ENCODE data around the gene COL6A3. TPM values are rescaled to one million over a fixed set of nuclear protein-coding genes. Genes with fewer than 3 reads are reported as not detected.

COL6A3 gene
- total RNA-seq, 2 donors from 2014 or later: 61.6 to 103 TPM

- no peak for DNase-seq (ENCODE audit: low spot score)
- Histone ChIP-seq H3K9me3 (no peaks in the 10 kb centered on the region), H3K4me3 (no peak overlapping the region), H3K27ac (no peak overlapping the region), H3K36me3 (no peaks in the 10 kb centered on the region), H3K27me3 (no peaks in the 10 kb centered on the region), H3K4me1 (peaks cover 0 to 23% of the 10 kb centered on the region in 2 donors)
- TF ChIP-seq CTCF (IDR thresholded peaks at IDR 0.05): no peak
Observed at GRCh38 chr2:237423891-237424290, 9.9 kb upstream of the COL6A3 start.

- DNase-seq (ENCODE audit: low spot score): no peak
- H3K4me3 ChIP-seq: no peak overlapping the region
- no peak overlapping the region for H3K27ac ChIP-seq
- no peaks in the 10 kb centered on the region for H3K27me3 ChIP-seq
- no peak for TF ChIP-seq CTCF (IDR thresholded peaks at IDR 0.05)
- H3K36me3 ChIP-seq: no peaks in the 10 kb centered on the region
- no peaks in the 10 kb centered on the region for H3K9me3 ChIP-seq
- peaks cover 0 to 23% of the 10 kb centered on the region in 2 donors for H3K4me1 ChIP-seq
Observed at GRCh38 chr2:237422309-237422708, 8.3 kb upstream of the COL6A3 start.

- H3K27me3 ChIP-seq: no peaks in the 10 kb centered on the region
- peak; percentile 79 to 89 for TF ChIP-seq CTCF (IDR thresholded peaks at IDR 0.05)
- H3K4me3 ChIP-seq: peak overlapping the region in 1 of 2 donors; percentile 25
- no peaks in the 10 kb centered on the region for H3K9me3 ChIP-seq
- peaks cover 0 to 23% of the 10 kb centered on the region in 2 donors for H3K4me1 ChIP-seq
- H3K27ac ChIP-seq: peak overlapping the region in 1 of 2 donors; percentile 48
- H3K36me3 ChIP-seq: no peaks in the 10 kb centered on the region
- peak; percentile 85 for DNase-seq (ENCODE audit: low spot score)
Observed at GRCh38 chr2:237421542-237422116, 7.7 kb upstream of the COL6A3 start.

GRCh38 chr2:237418300-237418699 is 4.3 kb upstream of the COL6A3 start:
- Histone ChIP-seq H3K9me3 (no peaks in the 10 kb centered on the region), H3K27ac (no peak overlapping the region), H3K27me3 (no peaks in the 10 kb centered on the region), H3K4me1 (peaks cover 0 to 12% of the 10 kb centered on the region in 2 donors), H3K4me3 (no peak overlapping the region), H3K36me3 (no peaks in the 10 kb centered on the region)
- no peak for TF ChIP-seq CTCF (IDR thresholded peaks at IDR 0.05)
- peak; percentile 44 for DNase-seq (ENCODE audit: low spot score)

- Histone ChIP-seq H3K36me3 (no peaks in the 10 kb centered on the region), H3K4me1 (peaks cover 0 to 4% of the 10 kb centered on the region in 2 donors), H3K4me3 (peak overlapping the region; percentile 39 to 54), H3K9me3 (no peaks in the 10 kb centered on the region), H3K27ac (peak overlapping the region; percentile 81 to 83), H3K27me3 (no peaks in the 10 kb centered on the region)
- TF ChIP-seq CTCF (IDR thresholded peaks at IDR 0.05): no peak
- no peak for DNase-seq (ENCODE audit: low spot score)
Observed at GRCh38 chr2:237412988-237413776, 782 bp downstream of the COL6A3 start.

All from right atrium auricular region (tissue), 2 donors.